CMK (cell line): ENCODE data around the gene MRPL17.

ENCODE experiments used
- DNase-seq: peaks from one replicate; pipeline ENCODE4 v3.0.0-alpha.2; 2010; ENCODE audit warnings: low read depth

Gene MRPL17

DNA sequence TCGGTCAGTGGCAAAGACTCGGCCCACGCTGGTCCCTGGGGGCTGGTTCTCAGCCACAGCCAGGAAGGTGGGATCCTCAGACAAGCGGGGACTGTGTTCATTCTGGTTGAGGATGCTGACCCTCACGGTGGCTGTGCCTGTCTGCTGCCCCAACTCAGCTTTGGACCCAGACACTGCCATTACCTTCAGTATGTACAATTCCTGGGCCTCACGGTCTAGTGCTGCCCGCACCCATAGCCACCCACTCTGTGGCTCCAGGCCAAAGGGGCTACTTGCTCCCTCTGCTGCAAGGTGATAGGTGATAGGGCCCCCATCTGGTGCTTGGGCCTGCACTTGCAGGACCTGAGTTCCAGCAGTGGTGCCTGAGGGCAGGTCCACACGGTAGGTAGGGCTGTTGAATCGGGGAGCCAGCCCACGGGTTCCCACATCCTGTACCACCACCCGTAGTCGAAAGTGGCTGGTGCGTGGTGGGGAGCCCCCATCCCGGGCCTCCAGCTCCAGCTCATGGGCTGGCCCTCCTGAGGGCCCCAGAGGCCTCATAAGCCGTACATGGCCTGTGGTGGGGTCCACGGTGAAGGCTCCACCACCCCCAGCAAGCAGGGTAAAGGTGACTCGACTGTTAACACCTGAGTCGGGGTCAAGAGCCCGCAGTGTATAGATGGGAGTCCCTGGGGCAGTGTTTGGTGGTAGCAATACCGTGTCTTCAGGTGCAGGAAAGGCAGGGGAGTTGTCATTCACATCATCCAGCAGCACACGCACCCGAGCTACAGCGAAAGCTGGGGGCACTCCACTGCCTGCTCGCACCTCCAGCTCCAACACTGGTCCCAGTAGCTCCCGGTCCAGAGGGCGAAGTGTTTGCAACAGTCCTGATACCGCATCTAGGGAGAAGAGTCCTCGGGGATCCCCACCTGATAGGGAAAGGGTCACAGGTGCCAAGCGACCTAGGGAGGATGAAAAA is 50.7 kb downstream of the MRPL17 start:
- DNase-seq: no peak

DNA sequence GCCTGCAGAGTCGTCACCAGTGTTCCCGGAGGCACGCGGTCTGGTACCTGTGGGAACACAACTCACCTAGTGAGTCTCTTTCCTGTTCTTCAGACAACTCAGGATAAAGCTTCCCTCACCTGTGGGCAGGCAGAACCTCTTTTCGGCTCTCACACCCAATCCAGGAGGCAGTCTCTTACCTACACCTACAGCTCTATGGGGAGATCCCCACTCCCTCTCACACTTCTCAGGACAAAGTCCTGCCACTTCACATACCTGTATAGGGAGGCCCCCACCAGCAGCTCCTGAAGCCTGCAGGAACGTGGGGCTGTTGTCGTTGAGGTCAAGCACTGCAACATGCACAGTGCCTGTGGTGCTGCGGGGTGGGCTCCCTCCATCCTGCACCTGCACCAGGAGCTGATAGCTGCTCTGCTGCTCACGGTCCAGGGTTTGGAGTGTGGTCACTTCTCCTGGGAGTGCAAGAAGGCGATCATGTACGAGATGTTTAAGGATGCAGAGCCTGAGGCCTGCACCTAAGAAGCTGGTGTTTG is 51.7 kb downstream of the MRPL17 start:
- no peak for DNase-seq

DNA sequence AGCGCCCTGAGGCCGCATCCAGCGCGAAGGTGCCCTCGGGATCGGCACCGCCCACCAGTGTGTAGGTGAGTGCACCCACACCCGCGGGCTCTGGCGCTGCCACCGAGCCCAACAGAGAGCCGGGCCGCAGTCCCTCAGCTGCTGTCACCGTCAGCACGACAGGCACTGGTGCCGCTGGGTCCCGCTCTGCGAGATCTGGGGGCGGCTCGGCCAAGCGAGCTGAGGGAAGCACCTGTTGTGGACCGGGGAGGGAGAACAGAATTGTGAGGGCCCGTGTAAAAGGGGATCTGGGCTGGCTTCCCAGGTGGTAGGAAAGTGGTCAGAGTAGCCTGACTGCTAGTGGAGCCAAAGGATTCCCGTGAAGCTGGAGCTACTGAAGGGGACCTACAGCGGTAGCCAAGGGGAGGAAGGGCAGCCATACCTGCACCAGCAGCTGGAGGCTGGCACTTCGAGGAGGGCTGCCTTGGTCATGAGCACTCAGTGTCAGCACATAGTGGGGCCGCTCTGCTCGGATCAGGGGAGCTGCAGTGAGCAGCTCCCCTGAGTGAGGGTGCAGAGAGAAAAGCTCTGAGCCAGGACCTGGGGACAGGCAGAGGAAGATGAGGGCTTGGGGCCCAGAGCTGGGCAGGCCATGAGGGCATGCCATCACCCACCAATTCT is 52.4 kb downstream of the MRPL17 start:
- DNase-seq: no peak
